A549 (cell line): ENCODE measurements around the gene TCF12.

ENCODE experiments used
- CEBPB ChIP-seq, 2 experiments: fragments of >200 bp in 1 of 2; sonication (Bioruptor Twin) in 1 of 2; formaldehyde crosslinking in 1 of 2; IDR thresholded peaks; 2 replicates each; pipeline ENCODE4 v1.6.1; 2012 to 2016
- CHD2 ChIP-seq: fragments of 150-350 bp; IDR thresholded peaks from 2 replicates; pipeline ENCODE4 v1.6.1; 2014; ENCODE audit warnings: low read length; ENCODE audit not compliant: partially characterized antibody
- CTCF ChIP-seq: fragments of >200 bp; sonication (Bioruptor Twin); formaldehyde crosslinking; IDR thresholded peaks from 3 replicates; pipeline ENCODE4 v1.5.1; 2016
- EHMT2 ChIP-seq: fragments of 200-600 bp; sonication (generic); IDR thresholded peaks from 2 replicates; pipeline ENCODE4 v1.6.1; 2016; ENCODE audit warnings: antibody characterized with exemption, low read depth, mild to moderate bottlenecking, moderate library complexity
- ESRRA ChIP-seq: fragments of 150-350 bp; IDR thresholded peaks from 2 replicates; pipeline ENCODE4 v1.6.1; 2014; ENCODE audit warnings: mild to moderate bottlenecking, low read length, borderline replicate concordance
- MAX ChIP-seq: IDR thresholded peaks from 2 replicates; pipeline ENCODE4 v1.6.1; 2012
- MYC ChIP-seq: IDR thresholded peaks from 2 replicates; pipeline ENCODE4 v1.6.1; 2012; ENCODE audit warnings: mild to moderate bottlenecking, inconsistent platforms, low read length, improper control_type of control experiment, borderline replicate concordance
- POLR2A ChIP-seq: IDR thresholded peaks from 2 replicates; pipeline ENCODE4 v1.6.1; 2012; ENCODE audit warnings: mild to moderate bottlenecking, low read length
- RAD21 ChIP-seq, 2 experiments: fragments of >200 bp in 1 of 2; sonication (Bioruptor Twin) in 1 of 2; formaldehyde crosslinking in 1 of 2; IDR thresholded peaks in 1 of 2; conservative IDR thresholded peaks in 1 of 2; 2 replicates in 1 of 2; 3 replicates in 1 of 2; pipeline ENCODE4 v1.6.1; 2012 to 2018; ENCODE audit warnings: inconsistent platforms in 1 of 2
- SREBF2 ChIP-seq: fragments of 450-650 bp; IDR thresholded peaks from 2 replicates; pipeline ENCODE4 v1.6.1; 2014; ENCODE audit warnings: mild to moderate bottlenecking, moderate library complexity
- ZC3H11A ChIP-seq: fragments of 450-650 bp; IDR thresholded peaks from 2 replicates; pipeline ENCODE4 v1.6.1; 2014; ENCODE audit warnings: antibody characterized with exemption, mild to moderate bottlenecking
- ZFP36 ChIP-seq: fragments of 450-650 bp; IDR thresholded peaks from 2 replicates; pipeline ENCODE4 v1.6.1; 2014; ENCODE audit warnings: borderline replicate concordance; ENCODE audit not compliant: partially characterized antibody
- ZSCAN20 ChIP-seq: fragments of 250-450 bp; sonication (Bioruptor Pico); IDR thresholded peaks from 2 replicates; pipeline ENCODE4 v1.8.0; 2022; ENCODE audit warnings: mild to moderate bottlenecking, moderate library complexity

GRCh38 chr15:57286446-57287122, 368.1 kb downstream of the TCF12 start:
- TF ChIP-seq CEBPB (IDR thresholded peaks at IDR 0.05), result no peak
- TF ChIP-seq CTCF, result no peak
- no peak for TF ChIP-seq ZSCAN20 (CRISPR knock-in tag)
- no peak for TF ChIP-seq POLR2A
- TF ChIP-seq ESRRA, result no peak
- TF ChIP-seq SREBF2, result no peak
- no peak for TF ChIP-seq RAD21 (conservative IDR thresholded peaks at IDR 0.05 in 1 of 2, IDR thresholded peaks at IDR 0.05 in 1 of 2)
- TF ChIP-seq MAX, result no peak
- TF ChIP-seq MYC, result no peak
- no peak for TF ChIP-seq ZC3H11A
- TF ChIP-seq EHMT2, result no peak
- no peak for TF ChIP-seq CHD2
- TF ChIP-seq ZFP36, result no peak
